ENCODE measurements around the gene CLIP2. TPM values are rescaled to one million over a fixed set of nuclear protein-coding genes. Genes with fewer than 3 reads are reported as not detected.
A peak's percentile ranks its signal among the peaks of the same experiment; 100 is the strongest.

CLIP2 gene
- total RNA-seq, 4 donors from 2014 or later: 35.4 to 212 (median 76.6) TPM

DNA sequence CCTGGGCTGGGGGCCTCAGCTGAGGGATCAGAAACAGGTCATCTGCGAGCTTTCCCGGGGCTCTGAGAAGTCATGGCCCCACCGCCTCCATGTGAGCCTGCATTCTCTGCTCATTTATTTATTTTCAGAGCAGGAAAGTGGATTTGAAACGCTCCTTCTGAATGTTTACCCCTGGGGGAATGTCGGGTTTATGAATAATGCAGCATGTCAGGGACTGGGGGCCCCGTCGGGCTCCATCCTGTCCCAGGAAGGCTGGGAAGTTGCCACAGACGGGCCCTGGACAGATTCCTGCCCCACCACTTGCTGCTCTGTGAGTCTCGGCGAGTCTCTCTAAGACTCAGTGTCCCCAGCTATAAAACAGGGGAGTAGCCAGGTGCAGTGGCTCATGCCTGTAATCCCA is 152.6 kb downstream of the CLIP2 start:
- DNase-seq: no peak
- Histone ChIP-seq H3K27me3 (no peaks in the 10 kb centered on the region), H3K4me3 (no peak overlapping the region), H3K4me1 (peaks cover 0 to 2% (median 0%) of the 10 kb centered on the region in 4 donors), H3K36me3 (no peaks in the 10 kb centered on the region), H3K9me3 (no peaks in the 10 kb centered on the region), H3K27ac (no peak overlapping the region)
- TF ChIP-seq, protein P1, sequence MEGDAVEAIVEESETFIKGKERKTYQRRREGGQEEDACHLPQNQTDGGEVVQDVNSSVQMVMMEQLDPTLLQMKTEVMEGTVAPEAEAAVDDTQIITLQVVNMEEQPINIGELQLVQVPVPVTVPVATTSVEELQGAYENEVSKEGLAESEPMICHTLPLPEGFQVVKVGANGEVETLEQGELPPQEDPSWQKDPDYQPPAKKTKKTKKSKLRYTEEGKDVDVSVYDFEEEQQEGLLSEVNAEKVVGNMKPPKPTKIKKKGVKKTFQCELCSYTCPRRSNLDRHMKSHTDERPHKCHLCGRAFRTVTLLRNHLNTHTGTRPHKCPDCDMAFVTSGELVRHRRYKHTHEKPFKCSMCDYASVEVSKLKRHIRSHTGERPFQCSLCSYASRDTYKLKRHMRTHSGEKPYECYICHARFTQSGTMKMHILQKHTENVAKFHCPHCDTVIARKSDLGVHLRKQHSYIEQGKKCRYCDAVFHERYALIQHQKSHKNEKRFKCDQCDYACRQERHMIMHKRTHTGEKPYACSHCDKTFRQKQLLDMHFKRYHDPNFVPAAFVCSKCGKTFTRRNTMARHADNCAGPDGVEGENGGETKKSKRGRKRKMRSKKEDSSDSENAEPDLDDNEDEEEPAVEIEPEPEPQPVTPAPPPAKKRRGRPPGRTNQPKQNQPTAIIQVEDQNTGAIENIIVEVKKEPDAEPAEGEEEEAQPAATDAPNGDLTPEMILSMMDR (IDR thresholded peaks at IDR 0.05): no peak
- TF ChIP-seq POLR2A (IDR thresholded peaks at IDR 0.05): no peak

DNA sequence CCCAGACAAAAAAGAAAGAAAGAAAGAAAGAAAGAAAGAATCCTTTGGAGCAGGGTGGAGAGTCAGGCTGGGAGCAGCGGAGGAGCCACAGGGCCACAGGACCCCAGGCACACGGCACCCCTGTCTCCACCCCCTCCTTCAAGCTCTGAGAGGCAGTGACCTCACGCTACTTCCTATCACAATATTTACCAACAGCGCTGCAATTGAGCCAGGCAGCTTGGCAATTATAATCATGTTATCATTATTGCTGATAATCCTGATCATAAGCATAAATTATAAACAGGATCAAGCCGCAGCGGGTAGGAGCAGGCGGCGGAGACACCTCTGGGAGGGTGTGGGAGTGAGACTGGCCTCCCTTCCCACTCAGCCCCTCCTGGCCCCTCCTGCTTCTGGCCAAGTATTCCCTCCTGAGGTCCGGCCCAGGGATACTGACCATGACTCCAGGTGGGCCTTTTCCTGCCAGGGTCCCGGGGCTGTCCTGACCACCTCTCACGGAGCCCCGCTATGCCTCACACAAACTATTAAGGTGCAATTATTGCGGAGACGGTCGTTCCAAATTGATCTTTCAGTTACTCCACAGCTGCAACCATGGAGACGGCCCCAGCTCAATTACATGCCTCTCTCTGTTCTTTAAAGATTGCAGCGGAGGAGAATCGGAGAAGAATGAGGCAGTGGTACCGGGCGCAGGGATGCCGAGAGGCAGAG is 154.5 kb downstream of the CLIP2 start:
- H3K4me1 ChIP-seq: no peaks in the 10 kb centered on the region
- no peak for DNase-seq

DNA sequence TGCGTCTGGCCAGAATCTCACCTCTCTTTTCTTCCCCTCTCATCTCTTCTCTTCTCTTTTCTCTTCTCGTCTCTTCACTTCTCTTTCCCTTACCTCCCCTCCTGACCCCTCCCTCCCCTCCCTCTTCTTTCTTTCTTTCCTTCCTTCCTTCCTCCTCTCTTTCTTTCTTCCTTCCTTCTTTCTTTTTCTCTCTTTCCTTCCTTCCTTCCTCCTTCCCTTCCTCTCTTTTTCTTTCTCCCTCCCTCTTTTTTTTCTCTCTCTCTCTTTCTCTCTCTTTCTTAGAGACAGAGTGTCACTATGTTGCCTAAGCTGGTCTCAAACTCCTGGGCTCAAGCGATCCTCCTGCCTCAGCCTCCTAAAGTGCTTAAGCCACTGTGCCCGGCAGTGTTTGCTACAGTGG is 159.9 kb downstream of the CLIP2 start:
- peaks cover 3 to 14% (median 7%) of the 10 kb centered on the region in 4 donors for H3K4me1 ChIP-seq
- DNase-seq: no peak
- TF ChIP-seq, protein P1 (IDR thresholded peaks at IDR 0.05): no peak
- no peak for TF ChIP-seq POLR2A (IDR thresholded peaks at IDR 0.05)
- H3K27ac ChIP-seq: no peak overlapping the region
- H3K27me3 ChIP-seq: no peaks in the 10 kb centered on the region
- no peaks in the 10 kb centered on the region for H3K36me3 ChIP-seq
- no peak overlapping the region for H3K4me3 ChIP-seq
- H3K9me3 ChIP-seq: no peaks in the 10 kb centered on the region

More for the DNA sequence above, 154.5 kb downstream of the CLIP2 start:
- H3K27me3 ChIP-seq: no peaks in the 10 kb centered on the region
- TF ChIP-seq, protein P1 (IDR thresholded peaks at IDR 0.05): no peak
- no peak for TF ChIP-seq POLR2A (IDR thresholded peaks at IDR 0.05)
- no peak overlapping the region for H3K27ac ChIP-seq
- no peaks in the 10 kb centered on the region for H3K36me3 ChIP-seq
- no peaks in the 10 kb centered on the region for H3K9me3 ChIP-seq
- no peak overlapping the region for H3K4me3 ChIP-seq

DNA sequence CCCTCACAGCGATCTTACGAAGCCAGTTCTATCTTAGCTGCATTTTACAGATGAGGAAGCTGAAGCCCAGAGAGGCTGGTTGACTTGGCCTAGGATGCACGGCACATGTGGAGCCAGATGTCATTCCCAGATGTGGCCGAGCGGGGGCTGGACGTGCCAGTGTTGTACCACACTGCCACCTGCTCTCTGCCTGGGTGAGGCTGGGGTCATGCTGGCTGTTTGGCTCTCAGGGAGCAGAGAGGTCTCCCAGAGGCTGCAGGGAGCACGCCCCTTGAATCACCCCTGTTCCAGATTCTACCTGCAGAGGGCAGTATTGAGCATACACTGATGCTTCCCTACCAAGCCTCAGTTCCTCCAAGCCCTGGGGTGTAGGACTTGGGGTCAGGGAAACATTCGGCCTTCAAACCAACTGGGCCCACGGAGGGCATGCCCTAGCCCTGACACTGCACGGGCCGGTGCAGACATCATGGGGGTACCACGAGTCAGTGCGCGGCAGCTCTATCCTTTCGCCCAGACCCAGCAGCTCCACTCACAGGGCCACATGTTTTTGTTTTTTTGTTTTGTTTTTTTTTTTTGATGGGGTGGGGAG is 160.7 kb downstream of the CLIP2 start:
- Histone ChIP-seq H3K36me3 (no peaks in the 10 kb centered on the region), H3K9me3 (no peaks in the 10 kb centered on the region), H3K4me3 (no peak overlapping the region), H3K4me1 (peaks cover 3 to 21% (median 12%) of the 10 kb centered on the region in 4 donors), H3K27me3 (no peaks in the 10 kb centered on the region), H3K27ac (no peak overlapping the region)
- DNase-seq: peak in 2 of 3 donors; percentile 66 to 81
- TF ChIP-seq, protein P1 (IDR thresholded peaks at IDR 0.05): peak; percentile 65 to 83 (median 74)
- TF ChIP-seq POLR2A (IDR thresholded peaks at IDR 0.05): no peak

DNA sequence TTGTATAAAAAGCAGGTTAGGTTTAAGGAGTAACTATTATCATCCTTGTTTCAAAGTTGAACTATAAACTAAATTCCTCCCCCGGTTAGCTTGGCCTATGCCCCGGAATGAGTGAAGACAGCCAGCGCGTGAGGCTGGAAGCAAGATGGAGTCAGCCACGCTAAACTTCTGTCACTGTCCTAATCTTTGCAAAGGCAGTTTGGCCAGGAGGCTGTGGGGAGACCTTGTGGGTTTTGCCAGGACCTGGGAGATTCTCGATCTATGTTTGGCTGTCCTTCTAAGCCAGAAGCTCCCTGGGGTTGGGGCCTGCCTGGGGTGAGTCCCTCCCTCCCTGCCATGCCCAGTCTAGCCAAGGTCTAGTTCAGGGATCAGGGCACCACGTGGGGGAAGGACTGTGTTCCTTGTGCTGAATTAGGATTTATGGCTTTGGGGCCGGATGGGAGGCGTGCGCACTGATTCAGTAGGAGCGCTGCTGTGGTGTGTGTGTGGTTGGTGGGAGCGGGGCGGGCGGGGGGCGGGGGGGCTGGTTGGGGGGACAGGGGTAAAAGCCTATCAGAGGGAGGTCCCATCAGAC is 163.6 kb downstream of the CLIP2 start:
- Histone ChIP-seq H3K4me3 (peak overlapping the region; percentile 49 to 89 (median 69)), H3K9me3 (no peaks in the 10 kb centered on the region), H3K27me3 (no peaks in the 10 kb centered on the region), H3K4me1 (peaks cover 3 to 31% (median 12%) of the 10 kb centered on the region in 4 donors), H3K27ac (peak overlapping the region; percentile 33 to 90 (median 78)), H3K36me3 (no peaks in the 10 kb centered on the region)
- TF ChIP-seq, protein P1 (IDR thresholded peaks at IDR 0.05): no peak
- no peak for TF ChIP-seq POLR2A (IDR thresholded peaks at IDR 0.05)
- DNase-seq: peak; percentile 20 to 74 (median 65)

Data from Peyer's patch (tissue), 4 donors.